PC-9 (cell line): ENCODE data around the gene NOC2L. TPM values are rescaled to one million over a fixed set of nuclear protein-coding genes. Genes with fewer than 3 reads are reported as not detected.
"Not testable (repeated sequence)": the region's sequence is repeated elsewhere in the genome, so short reads cannot be mapped to it uniquely, and the experiment has no call there.

Source experiments
- BruUV-seq: library from RNA; stranded (reverse); fragments of 400-500 nt; replicated peaks from 2 replicates; lab custom pipeline; 2021; lab: Mats Ljungman, UMichigan
- CTCF ChIA-PET: fragments of 300-600 bp; sonication (Branson Sonifier 250); formaldehyde crosslinking; loops from one replicate; lab custom pipeline; 2022; ENCODE audit warnings: antibody characterized with exemption; lab: Charles Lee
- POLR2A ChIA-PET: fragments of 300-600 bp; sonication (Branson Sonifier 250); formaldehyde crosslinking; loops from one replicate; lab custom pipeline; 2022; ENCODE audit warnings: antibody characterized with exemption; ENCODE audit not compliant: unreplicated experiment; lab: Charles Lee
- DNase-seq, 2 experiments: peaks; one replicate each; pipeline versions ENCODE4 v3.0.0 to v3.0.0-alpha.2; 2015 to 2022; ENCODE audit warnings: mixed read lengths in 1 of 2
- H2AFZ ChIP-seq: fragments of 200-600 bp; sonication (generic); 2 replicates; pipeline ENCODE4 v1.8.1; 2017; ENCODE audit warnings: antibody characterized with exemption
- H3F3A ChIP-seq: fragments of 200-600 bp; sonication (generic); 2 replicates; pipeline ENCODE4 v1.8.1; 2017; ENCODE audit warnings: antibody characterized with exemption, mild to moderate bottlenecking, low read depth; ENCODE audit not compliant: insufficient read depth
- H3K27ac ChIP-seq: fragments of 200-600 bp; sonication (generic); 2 replicates; pipeline ENCODE4 v1.6.1; 2016; ENCODE audit warnings: mixed run types
- H3K27me3 ChIP-seq: fragments of 200-600 bp; sonication (generic); 2 replicates; pipeline ENCODE4 v1.6.1; 2016; ENCODE audit warnings: low read depth, mixed run types; ENCODE audit not compliant: insufficient read depth
- H3K36me3 ChIP-seq: fragments of 200-600 bp; sonication (generic); 2 replicates; pipeline ENCODE4 v1.6.1; 2016; ENCODE audit warnings: low read depth, mixed run types
- H3K4me1 ChIP-seq: fragments of 200-600 bp; sonication (generic); replicated peaks from 2 replicates; pipeline ENCODE4 v1.6.1; 2016; ENCODE audit warnings: mixed run types; ENCODE audit not compliant: insufficient read depth
- H3K4me2 ChIP-seq: fragments of 200-600 bp; sonication (generic); 2 replicates; pipeline ENCODE4 v1.6.1; 2017; ENCODE audit warnings: mixed run types
- H3K4me3 ChIP-seq: fragments of 200-600 bp; sonication (generic); 2 replicates; pipeline ENCODE4 v1.6.1; 2016; ENCODE audit warnings: mixed run types
- H3K79me2 ChIP-seq: fragments of 200-600 bp; sonication (generic); 2 replicates; pipeline ENCODE4 v1.6.1; 2017; ENCODE audit warnings: low read depth, mixed run types
- H3K9me2 ChIP-seq: fragments of 200-600 bp; sonication (generic); 2 replicates; pipeline ENCODE4 v1.8.1; 2017; ENCODE audit warnings: mild to moderate bottlenecking; ENCODE audit not compliant: insufficient read depth
- H3K9me3 ChIP-seq: fragments of 200-600 bp; sonication (generic); 2 replicates; pipeline ENCODE4 v1.8.1; 2016; ENCODE audit warnings: low read depth; ENCODE audit not compliant: insufficient read depth
- H4K20me1 ChIP-seq: fragments of 200-600 bp; sonication (generic); 2 replicates; pipeline ENCODE4 v1.8.1; 2017; ENCODE audit not compliant: insufficient read depth
- CTCF ChIP-seq: fragments of 200-600 bp; sonication (generic); conservative IDR thresholded peaks from 2 replicates; pipeline ENCODE4 v1.6.1; 2017; ENCODE audit warnings: mixed run types, antibody characterized with exemption, mild to moderate bottlenecking, moderate library complexity
- EZH2 ChIP-seq: fragments of 200-600 bp; sonication (generic); IDR thresholded peaks from 2 replicates; pipeline ENCODE4 v1.8.0; 2017; ENCODE audit warnings: antibody characterized with exemption, low read depth
- intact Hi-C: fragments of 100-400 bp; cut with micrococcal nuclease; formaldehyde crosslinking; loops from one replicate; pipeline ENCODE4 v1.10.0; 2022; ENCODE audit not compliant: unreplicated experiment
- total RNA-seq: library from RNA; stranded (reverse); gene quantifications from 2 replicates; pipeline ENCODE4 v1.2.3, GENCODE V29; 2021

The NOC2L gene
- total RNA-seq, 1 experiment from 2014 or later = 86.4 TPM

DNA sequence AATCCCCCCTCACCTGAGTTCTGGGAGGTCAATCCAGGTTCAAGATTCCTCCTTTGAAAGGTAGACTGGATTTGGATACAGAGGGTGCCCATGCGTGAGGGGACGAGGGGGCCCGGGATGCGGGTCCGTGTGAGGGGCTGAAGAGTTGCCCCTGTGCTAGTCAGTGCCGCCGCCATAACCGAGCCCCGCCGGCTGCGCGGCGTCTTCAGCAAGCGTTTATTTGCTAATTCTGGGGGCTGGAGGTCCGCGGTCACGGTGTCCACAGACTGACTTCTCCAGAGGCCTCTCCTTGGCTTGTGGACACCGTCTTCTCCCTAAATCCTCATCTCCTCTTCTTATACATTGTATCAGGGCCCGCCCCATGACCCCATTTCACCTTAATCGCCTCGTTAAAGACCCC, 56.3 kb downstream of the NOC2L start:
- Histone ChIP-seq H3K4me1 (peaks cover 14% of the 10 kb centered on the region), H3K4me2 (no peak overlapping the region), H4K20me1 (no peaks in the 10 kb centered on the region), H3K4me3 (no peak overlapping the region), H3K9me3 (no peaks in the 10 kb centered on the region), H3K79me2 (no peaks in the 10 kb centered on the region), H3K27me3 (peaks cover 10% of the 10 kb centered on the region), H3K9me2 (no peaks in the 10 kb centered on the region), H3K36me3 (no peaks in the 10 kb centered on the region), H3K27ac (no peak overlapping the region), H2AFZ (no peak overlapping the region), H3F3A (peaks cover 22% of the 10 kb centered on the region)
- ChIA-PET CTCF (no interaction called here), POLR2A (no interaction called here)
- no peak for DNase-seq
- intact Hi-C loops = no loop called here
- TF ChIP-seq CTCF (no peak), EZH2 (no peak)
- no TSS peak for BruUV-seq

DNA sequence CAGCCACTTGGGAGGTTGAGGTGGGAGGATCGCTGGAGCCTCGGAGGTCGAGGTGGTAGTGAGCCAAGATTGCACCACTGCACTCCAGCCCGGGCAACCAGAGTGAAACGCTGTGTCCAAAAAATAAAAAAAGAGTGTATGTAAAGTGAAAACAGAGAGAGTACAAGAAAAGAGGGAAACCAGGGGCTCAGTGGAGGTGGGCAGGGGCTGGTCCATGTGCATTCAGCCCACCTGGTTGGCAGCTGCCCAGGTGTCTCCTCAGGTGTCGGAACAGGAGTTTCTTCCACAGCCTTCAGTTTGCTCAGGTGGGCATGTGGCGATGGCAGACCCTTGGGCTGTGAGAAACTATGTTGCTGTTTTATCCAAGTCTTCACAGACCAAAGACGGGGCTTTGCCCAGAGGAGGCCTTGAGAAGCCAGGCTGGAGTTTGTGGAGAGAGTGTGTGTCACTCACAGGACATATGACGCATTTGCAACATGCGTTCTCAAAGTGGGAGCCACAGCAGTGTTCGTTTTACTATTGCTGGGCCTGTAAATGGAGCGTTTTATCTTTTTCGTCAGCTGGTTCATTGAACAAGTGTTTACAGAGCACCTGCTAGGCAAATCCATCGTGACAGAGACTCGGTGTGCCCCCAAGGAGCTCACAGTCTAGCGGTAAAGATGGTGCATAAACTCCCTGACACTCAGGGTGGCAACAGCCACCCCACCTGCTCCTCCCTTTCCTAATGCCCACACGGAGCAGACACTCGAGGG, 57.8 kb downstream of the NOC2L start:
- ChIA-PET POLR2A (no interaction called here), CTCF (no interaction called here)
- Histone ChIP-seq H2AFZ (no peak overlapping the region), H3K4me3 (no peak overlapping the region), H3K79me2 (no peaks in the 10 kb centered on the region), H3K9me2 (no peaks in the 10 kb centered on the region), H3F3A (peaks cover 9% of the 10 kb centered on the region; the same call in 1 of the 2 replicates), H3K36me3 (no peaks in the 10 kb centered on the region), H3K4me2 (no peak overlapping the region), H4K20me1 (no peaks in the 10 kb centered on the region), H3K9me3 (no peaks in the 10 kb centered on the region), H3K27ac (no peak overlapping the region), H3K4me1 (peaks cover 2% of the 10 kb centered on the region), H3K27me3 (peaks cover 17% of the 10 kb centered on the region)
- intact Hi-C loops = no loop called here
- BruUV-seq = no TSS peak
- DNase-seq = no peak
- TF ChIP-seq EZH2 = no peak
- TF ChIP-seq CTCF = no peak

GRCh38 chr1:899636-900317, 59.3 kb downstream of the NOC2L start:
- Histone ChIP-seq H3K27me3 (peaks cover 17% of the 10 kb centered on the region), H3K36me3 (no peaks in the 10 kb centered on the region), H4K20me1 (no peaks in the 10 kb centered on the region), H3K4me3 (no peak overlapping the region), H3K79me2 (no peaks in the 10 kb centered on the region), H3F3A (no peaks in the 10 kb centered on the region), H3K9me3 (no peaks in the 10 kb centered on the region), H3K4me1 (no peaks in the 10 kb centered on the region), H3K9me2 (no peaks in the 10 kb centered on the region), H3K4me2 (no peak overlapping the region), H3K27ac (no peak overlapping the region), H2AFZ (no peak overlapping the region)
- no TSS peak for BruUV-seq
- intact Hi-C loops = no loop called here
- DNase-seq = no peak
- TF ChIP-seq CTCF (no peak), EZH2 (no peak)
- POLR2A ChIA-PET = no interaction called here
- CTCF ChIA-PET = no interaction called here

DNA sequence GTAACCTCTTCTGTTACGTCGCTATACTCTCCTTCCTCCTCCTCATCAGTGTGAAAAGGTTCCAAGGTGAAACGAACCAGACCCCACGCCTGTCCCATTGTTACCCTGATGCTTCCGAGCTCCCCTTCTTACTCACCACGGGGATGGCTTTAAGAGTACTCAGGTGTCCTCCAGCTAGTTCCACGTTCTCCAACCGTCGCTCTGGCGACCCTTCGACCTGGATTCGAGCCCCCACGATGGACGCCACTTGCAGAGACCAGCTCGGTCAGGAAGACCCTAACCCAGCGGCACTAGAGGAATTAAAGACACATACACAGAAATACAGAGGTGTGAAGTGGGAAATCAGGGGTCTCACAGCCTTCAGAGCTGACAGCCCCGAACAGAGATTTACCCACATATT, 61.1 kb downstream of the NOC2L start:
- H3K27ac ChIP-seq, H4K20me1 ChIP-seq, H3K4me1 ChIP-seq, H3K9me3 ChIP-seq, H3F3A ChIP-seq, H3K36me3 ChIP-seq, POLR2A ChIA-PET, DNase-seq, H3K79me2 ChIP-seq, H3K9me2 ChIP-seq, H2AFZ ChIP-seq, CTCF ChIA-PET, BruUV-seq, H3K4me3 ChIP-seq, H3K4me2 ChIP-seq, intact Hi-C loops: not testable (repeated sequence)
- peaks cover 17% of the 10 kb centered on the region for H3K27me3 ChIP-seq
